Measurements from ENCODE around the gene SEBOX.

- TF ChIP-seq CTCF (IDR thresholded peaks at IDR 0.05) (no peak), EZH2 (IDR thresholded peaks at IDR 0.05; ENCODE audit: borderline replicate concordance, insufficient read depth, low read depth, low read length, poor library complexity, severe bottlenecking) (no peak)
Observed at GRCh38 chr17:28357901-28358197, 7.2 kb downstream of the SEBOX start.

Measured in B cell (primary cell).